ENCODE results near the gene SND1.

The SND1 gene

GRCh38 chr7:127916735-127917134, 264.7 kb downstream of the SND1 start:
- H3K4me2 ChIP-seq (ENCODE audit: low read length), result no peak overlapping the region
- H3K27ac ChIP-seq (ENCODE audit: low read depth, low read length, poor library complexity, severe bottlenecking), result no peak overlapping the region
- peaks cover 5% of the 10 kb centered on the region; the same call in 1 of the 2 replicates for H3K36me3 ChIP-seq (ENCODE audit: insufficient read depth, low read length)
- H4K20me1 ChIP-seq (ENCODE audit: insufficient read depth, low read length), result no peaks in the 10 kb centered on the region
- no peaks in the 10 kb centered on the region for H3K9me2 ChIP-seq (ENCODE audit: low read depth, low read length)
- TF ChIP-seq EZH2 (IDR thresholded peaks at IDR 0.05; ENCODE audit: borderline replicate concordance, low read length) (no peak), CTCF (IDR thresholded peaks at IDR 0.05; ENCODE audit: low read length) (no peak)
- H3F3A ChIP-seq (ENCODE audit: insufficient read depth, low read length), result peaks cover 6% of the 10 kb centered on the region; the same call in 1 of the 2 replicates
- no peak overlapping the region for H2AFZ ChIP-seq (ENCODE audit: low read length)
- H3K4me3 ChIP-seq (ENCODE audit: low read depth, low read length, poor library complexity, severe bottlenecking), result no peak overlapping the region
- H3K27me3 ChIP-seq (ENCODE audit: insufficient read depth, low read length), result no peaks in the 10 kb centered on the region
- H3K9ac ChIP-seq (ENCODE audit: low read length), result no peak overlapping the region
- no peaks in the 10 kb centered on the region for H3K79me2 ChIP-seq (ENCODE audit: insufficient read depth, low read length)
- H3K4me1 ChIP-seq (ENCODE audit: insufficient read depth, low read length, severe bottlenecking), result peaks cover 15% of the 10 kb centered on the region
- H3K9me3 ChIP-seq (ENCODE audit: low read length), result no peaks in the 10 kb centered on the region

- H3F3A ChIP-seq (ENCODE audit: insufficient read depth, low read length), result no peaks in the 10 kb centered on the region
- no peak overlapping the region for H3K4me3 ChIP-seq (ENCODE audit: low read depth, low read length, poor library complexity, severe bottlenecking)
- no peak overlapping the region for H3K9ac ChIP-seq (ENCODE audit: low read length)
- H3K36me3 ChIP-seq (ENCODE audit: insufficient read depth, low read length), result peaks cover 5% of the 10 kb centered on the region; the same call in 1 of the 2 replicates
- TF ChIP-seq EZH2 (IDR thresholded peaks at IDR 0.05; ENCODE audit: borderline replicate concordance, low read length) (no peak), CTCF (IDR thresholded peaks at IDR 0.05; ENCODE audit: low read length) (no peak)
- H3K27ac ChIP-seq (ENCODE audit: low read depth, low read length, poor library complexity, severe bottlenecking), result no peak overlapping the region
- H3K9me3 ChIP-seq (ENCODE audit: low read length), result no peaks in the 10 kb centered on the region
- no peak overlapping the region for H3K4me2 ChIP-seq (ENCODE audit: low read length)
- no peaks in the 10 kb centered on the region for H3K79me2 ChIP-seq (ENCODE audit: insufficient read depth, low read length)
- no peaks in the 10 kb centered on the region for H3K9me2 ChIP-seq (ENCODE audit: low read depth, low read length)
- H4K20me1 ChIP-seq (ENCODE audit: insufficient read depth, low read length), result no peaks in the 10 kb centered on the region
- H2AFZ ChIP-seq (ENCODE audit: low read length), result no peak overlapping the region
- H3K4me1 ChIP-seq (ENCODE audit: insufficient read depth, low read length, severe bottlenecking), result peaks cover 1% of the 10 kb centered on the region
- H3K27me3 ChIP-seq (ENCODE audit: insufficient read depth, low read length), result no peaks in the 10 kb centered on the region
Measured at GRCh38 chr7:127918130-127918529, 266.1 kb downstream of the SND1 start.

GRCh38 chr7:127920787-127921438, 268.9 kb downstream of the SND1 start:
- no peaks in the 10 kb centered on the region for H3K9me3 ChIP-seq (ENCODE audit: low read length)
- no peaks in the 10 kb centered on the region for H3K4me1 ChIP-seq (ENCODE audit: insufficient read depth, low read length, severe bottlenecking)
- no peaks in the 10 kb centered on the region for H3F3A ChIP-seq (ENCODE audit: insufficient read depth, low read length)
- H3K9me2 ChIP-seq (ENCODE audit: low read depth, low read length), result no peaks in the 10 kb centered on the region
- H3K36me3 ChIP-seq (ENCODE audit: insufficient read depth, low read length), result no peaks in the 10 kb centered on the region
- H3K27ac ChIP-seq (ENCODE audit: low read depth, low read length, poor library complexity, severe bottlenecking), result no peak overlapping the region
- no peak overlapping the region for H3K4me2 ChIP-seq (ENCODE audit: low read length)
- no peak overlapping the region for H3K9ac ChIP-seq (ENCODE audit: low read length)
- H2AFZ ChIP-seq (ENCODE audit: low read length), result no peak overlapping the region
- no peaks in the 10 kb centered on the region for H3K79me2 ChIP-seq (ENCODE audit: insufficient read depth, low read length)
- TF ChIP-seq EZH2 (IDR thresholded peaks at IDR 0.05; ENCODE audit: borderline replicate concordance, low read length) (no peak), CTCF (IDR thresholded peaks at IDR 0.05; ENCODE audit: low read length) (no peak)
- H3K27me3 ChIP-seq (ENCODE audit: insufficient read depth, low read length), result no peaks in the 10 kb centered on the region
- no peaks in the 10 kb centered on the region for H4K20me1 ChIP-seq (ENCODE audit: insufficient read depth, low read length)
- no peak overlapping the region for H3K4me3 ChIP-seq (ENCODE audit: low read depth, low read length, poor library complexity, severe bottlenecking)

Data from OCI-LY1 (cell line).